K562 (cell line): Measurements from ENCODE around the gene SAMD11. TPM values are rescaled to one million over a fixed set of nuclear protein-coding genes. Genes with fewer than 3 reads are reported as not detected.

ENCODE experiments used
- BMI1 ChIP-seq: fragments of 150-350 bp; IDR thresholded peaks from 2 replicates; pipeline ENCODE4 v1.6.1; 2014; ENCODE audit warnings: low read length
- HMGXB4 ChIP-seq: sonication (generic); formaldehyde crosslinking; IDR thresholded peaks from 2 replicates; pipeline ENCODE4 v1.8.1; 2023; ENCODE audit warnings: mild to moderate bottlenecking, missing genetic modification reagents
- KLF10 ChIP-seq: fragments of 250-450 bp; sonication (Bioruptor Pico); IDR thresholded peaks from 2 replicates; pipeline ENCODE4 v1.6.1; 2021; ENCODE audit warnings: matching md5 sums
- MYBL2 ChIP-seq, 2 experiments: fragments of 450-650 bp in 1 of 2; sonication (generic) in 1 of 2; formaldehyde crosslinking in 1 of 2; IDR thresholded peaks; 2 replicates each; pipeline versions ENCODE4 v1.6.1 to v1.8.1; 2017 to 2022; ENCODE audit warnings: borderline replicate concordance in 1 of 2, inconsistent platforms in 1 of 2, low read depth in 1 of 2, mild to moderate bottlenecking in 1 of 2, missing genetic modification reagents in 1 of 2, moderate library complexity in 1 of 2
- SREBF1 ChIP-seq: fragments of 150-350 bp; IDR thresholded peaks from 2 replicates; pipeline ENCODE4 v1.6.1; 2014; ENCODE audit warnings: antibody characterized with exemption, low read depth, low read length, borderline replicate concordance
- ZBTB12 ChIP-seq: fragments of 250-450 bp; sonication (Bioruptor Pico); IDR thresholded peaks from 2 replicates; pipeline ENCODE4 v1.4.0; 2020
- ZEB2 ChIP-seq: fragments of 450-650 bp; IDR thresholded peaks from 2 replicates; pipeline ENCODE4 v1.6.1; 2016
- ZNF184 ChIP-seq: sonication (generic); formaldehyde crosslinking; IDR thresholded peaks from 2 replicates; pipeline ENCODE4 v1.5.0; 2020; ENCODE audit warnings: missing genetic modification reagents
- ZNF436 ChIP-seq: fragments of 250-450, 450-650 bp; sonication (Bioruptor Pico); formaldehyde crosslinking; IDR thresholded peaks from 2 replicates; pipeline ENCODE4 v1.7.0; 2020; ENCODE audit warnings: mild to moderate bottlenecking
- ZNF639 ChIP-seq, 2 experiments: fragments of 200-800 bp in 1 of 2; sonication (Bioruptor generic) in 1 of 2; sonication (generic) in 1 of 2; formaldehyde crosslinking in 1 of 2; IDR thresholded peaks in 1 of 2; conservative IDR thresholded peaks in 1 of 2; 2 replicates each; pipeline versions ENCODE4 v1.5.0 to v1.6.1; 2016 to 2020; ENCODE audit warnings: missing compliant biosample characterization in 1 of 2, missing genetic modification characterization in 1 of 2, missing genetic modification reagents in 1 of 2
- polyA plus RNA-seq, 8 experiments: library from polyadenylated mRNA; depleted of rRNA in 4 of 8; stranded (reverse) in 5 of 8; unstranded in 3 of 8; fragments of >200 nt; fragmentation: Nextera tagmentation in 2 of 8; fragmentation: Illumina TruSeq in 1 of 8; extraction: Ambion mirVana in 2 of 8; extraction: Trizol in 1 of 8; gene quantifications; 2 replicates each; pipeline versions ENCODE4 v1.2.1 to v1.2.3, GENCODE V29; 2011 to 2014; ENCODE audit warnings: inconsistent platforms in 1 of 8, missing spikeins in 1 of 8
- total RNA-seq, 7 experiments: library from RNA; depleted of rRNA in 6 of 7; stranded (reverse); fragments of >200 nt in 6 of 7; fragmentation: Illumina TruSeq in 2 of 7; extraction: Trizol in 2 of 7; gene quantifications; 2 replicates each; pipeline versions ENCODE4 v1.2.1 to v1.2.3, GENCODE V29; 2011 to 2021; ENCODE audit warnings: low replicate concordance in 1 of 7

SAMD11 gene
- total and polyA plus RNA-seq, 9 of the 15 experiments (the other 6 are each of a cell fraction or from before 2014, with no cell fraction given) = 0.07 to 0.82 (median 0.11) TPM; not detected in 2

GRCh38 chr1:960363-961131 is 36.8 kb downstream of the SAMD11 start, which contains the start of gene KLHL17 (continued):
- TF ChIP-seq ZBTB12 (CRISPR knock-in tag) (no peak), SREBF1 (no peak), BMI1 (no peak), ZNF436 (peak; percentile 100), MYBL2 (IDR thresholded peaks at IDR 0.05; ENCODE audit: low read depth) (no peak), MYBL2 (CRISPR knock-in tag; IDR thresholded peaks at IDR 0.05; ENCODE audit: borderline replicate concordance) (no peak), ZEB2 (no peak), ZNF184 (CRISPR knock-in tag) (no peak), ZNF639 (CRISPR knock-in tag; conservative IDR thresholded peaks at IDR 0.05 in 1 of 2, IDR thresholded peaks at IDR 0.05 in 1 of 2) (0 out of 4 replicates have a peak, but pooled peaks of 1 of the 2 experiments have one; percentile 27), HMGXB4 (CRISPR knock-in tag) (no peak), KLF10 (no peak)
